Stomach (tissue), 9 donors: ENCODE measurements around the gene ATP5MC2. TPM values are rescaled to one million over a fixed set of nuclear protein-coding genes. Genes with fewer than 3 reads are reported as not detected.

Experiments used
- DNase-seq, 2 donors: peaks; one replicate each; pipeline versions ENCODE4 v3.0.0 to v3.0.0-alpha.2; 2013 to 2019
- H3K27ac ChIP-seq, 5 donors: fragments of 200-600 bp in 4 of 5; sonication (generic) in 4 of 5; one replicate each; pipeline ENCODE4 v1.5.1; 2013 to 2019; ENCODE audit warnings: mild to moderate bottlenecking in 1 of 5, moderate library complexity in 1 of 5
- H3K27me3 ChIP-seq, 3 donors: fragments of 200-600 bp; sonication (generic); one replicate each; pipeline ENCODE4 v1.5.1; 2017 to 2019; ENCODE audit warnings: mixed run types in 1 of 3
- H3K36me3 ChIP-seq, 4 donors: fragments of 200-600 bp; sonication (generic); 1 replicate in 3 of 4; 2 replicates in 1 of 4; pipeline ENCODE4 v1.5.1; 2016 to 2019
- H3K4me1 ChIP-seq, 4 donors: fragments of 200-600 bp; sonication (generic); one replicate each; pipeline ENCODE4 v1.5.1; 2016 to 2019
- H3K4me3 ChIP-seq, 4 donors: fragments of 200-600 bp; sonication (generic) in 3 of 4; one replicate each; pipeline ENCODE4 v1.5.1; 2016 to 2019; ENCODE audit warnings: mild to moderate bottlenecking in 1 of 4
- H3K9me3 ChIP-seq, 4 donors: fragments of 200-600 bp; sonication (generic); one replicate each; pipeline ENCODE4 v1.5.1; 2016 to 2019
- EP300 ChIP-seq: sonication (generic); formaldehyde crosslinking; IDR thresholded peaks from one replicate; pipeline ENCODE4 v1.6.1; 2017; ENCODE audit warnings: antibody characterized with exemption
- POLR2A ChIP-seq, 4 donors: fragments of 450-650 bp; IDR thresholded peaks; one replicate each; pipeline ENCODE4 v1.6.1; 2016; ENCODE audit warnings: antibody characterized with exemption in 4 of 4, control low read depth in 2 of 4, mild to moderate bottlenecking in 1 of 4, moderate library complexity in 1 of 4
- POLR2AphosphoS5 ChIP-seq, 3 donors: sonication (generic); formaldehyde crosslinking; IDR thresholded peaks; one replicate each; pipeline ENCODE4 v1.6.1; 2016; ENCODE audit warnings: antibody characterized with exemption in 3 of 3
- WGBS, 5 donors: extraction: QIAGEN DNeasy Blood & Tissue Kit in 3 of 5; methylation state at CpG; one replicate each; pipeline versions ENCODE4 v1.1.5 to v1.1.7; 2013 to 2018; 5-methylcytosine and 5-hydroxymethylcytosine counted together
- intact Hi-C: fragments of 100-400 bp; cut with DNase I; formaldehyde crosslinking; loops from one replicate; pipeline ENCODE4 v1.15.1; 2023; ENCODE audit warnings: low total_unique reads
- polyA plus RNA-seq, 3 donors: library from polyadenylated mRNA; stranded (reverse); fragments of 200-250 nt; gene quantifications; one replicate each; pipeline ENCODE4 v1.2.3, GENCODE V29; 2013
- total RNA-seq, 5 donors: library from RNA; depleted of rRNA; stranded (reverse); fragments of >200 nt; gene quantifications; one replicate each; pipeline versions ENCODE4 v1.1.0 to v1.2.3, GENCODE V29; 2014 to 2016
- TF ChIP-seq, protein P1 (sequence below), 7 experiments: fragments of 450-650 bp in 4 of 7; fragments of 200-600 bp in 3 of 7; sonication (generic) in 3 of 7; IDR thresholded peaks; one replicate each; pipeline ENCODE4 v1.5.1; 2016 to 2019; ENCODE audit warnings: antibody characterized with exemption in 7 of 7, control low read depth in 2 of 7, mild to moderate bottlenecking in 1 of 7
- donor health status: healthy with polysubstance abuse.
- donor health status: Bipolar disorder and iron deficiency.
- donor health status: healthy.

The ATP5MC2 gene
- total and polyA plus RNA-seq, 8 donors: 75.0 to 864 (median 254) TPM

- Histone ChIP-seq H3K27me3 (peaks cover 0 to 8% (median 7%) of the 10 kb centered on the region in 3 donors), H3K27ac (no peak overlapping the region), H3K4me3 (no peak overlapping the region), H3K36me3 (peaks cover 33 to 62% (median 60%) of the 10 kb centered on the region in 4 donors), H3K4me1 (peaks cover 0 to 5% (median 0%) of the 10 kb centered on the region in 4 donors), H3K9me3 (no peaks in the 10 kb centered on the region)
- 73 to 82% (median 73%) methylated on average over 7 to 8 of the region's 8 CpGs for WGBS, 5 donors
- TF ChIP-seq POLR2A (IDR thresholded peaks at IDR 0.05) (no peak), POLR2AphosphoS5 (IDR thresholded peaks at IDR 0.05) (no peak), EP300 (no peak)
- TF ChIP-seq, protein P1, sequence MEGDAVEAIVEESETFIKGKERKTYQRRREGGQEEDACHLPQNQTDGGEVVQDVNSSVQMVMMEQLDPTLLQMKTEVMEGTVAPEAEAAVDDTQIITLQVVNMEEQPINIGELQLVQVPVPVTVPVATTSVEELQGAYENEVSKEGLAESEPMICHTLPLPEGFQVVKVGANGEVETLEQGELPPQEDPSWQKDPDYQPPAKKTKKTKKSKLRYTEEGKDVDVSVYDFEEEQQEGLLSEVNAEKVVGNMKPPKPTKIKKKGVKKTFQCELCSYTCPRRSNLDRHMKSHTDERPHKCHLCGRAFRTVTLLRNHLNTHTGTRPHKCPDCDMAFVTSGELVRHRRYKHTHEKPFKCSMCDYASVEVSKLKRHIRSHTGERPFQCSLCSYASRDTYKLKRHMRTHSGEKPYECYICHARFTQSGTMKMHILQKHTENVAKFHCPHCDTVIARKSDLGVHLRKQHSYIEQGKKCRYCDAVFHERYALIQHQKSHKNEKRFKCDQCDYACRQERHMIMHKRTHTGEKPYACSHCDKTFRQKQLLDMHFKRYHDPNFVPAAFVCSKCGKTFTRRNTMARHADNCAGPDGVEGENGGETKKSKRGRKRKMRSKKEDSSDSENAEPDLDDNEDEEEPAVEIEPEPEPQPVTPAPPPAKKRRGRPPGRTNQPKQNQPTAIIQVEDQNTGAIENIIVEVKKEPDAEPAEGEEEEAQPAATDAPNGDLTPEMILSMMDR (IDR thresholded peaks at IDR 0.05): no peak
- intact Hi-C loops: no loop called here
- DNase-seq: peak in 1 of 2 donors; percentile 27
These were observed 36.3 kb upstream of the ATP5MC2 start for GRCh38 chr12:53712059-53712643.

- Histone ChIP-seq H3K36me3 (peaks cover 19 to 41% (median 39%) of the 10 kb centered on the region in 4 donors), H3K4me1 (peaks cover 0 to 5% (median 0%) of the 10 kb centered on the region in 4 donors), H3K4me3 (no peak overlapping the region), H3K27me3 (peaks cover 0 to 27% (median 11%) of the 10 kb centered on the region in 3 donors), H3K27ac (no peak overlapping the region), H3K9me3 (no peaks in the 10 kb centered on the region)
- TF ChIP-seq EP300 (no peak), POLR2AphosphoS5 (IDR thresholded peaks at IDR 0.05) (no peak), POLR2A (IDR thresholded peaks at IDR 0.05) (no peak)
- TF ChIP-seq, protein P1 (IDR thresholded peaks at IDR 0.05): no peak
- intact Hi-C loops: no loop called here
- WGBS, 5 donors: 24 to 43% (median 37%) methylated on average over 6 of the region's 6 CpGs
- no peak for DNase-seq
These were observed 34.2 kb upstream of the ATP5MC2 start for GRCh38 chr12:53710091-53710490.

GRCh38 chr12:53709671-53710070 lies 33.8 kb upstream of the ATP5MC2 start:
- H3K27me3 ChIP-seq: peaks cover 0 to 31% (median 15%) of the 10 kb centered on the region in 3 donors
- peaks cover 15 to 37% (median 35%) of the 10 kb centered on the region in 4 donors for H3K36me3 ChIP-seq
- TF ChIP-seq POLR2A (IDR thresholded peaks at IDR 0.05): no peak
- TF ChIP-seq POLR2AphosphoS5 (IDR thresholded peaks at IDR 0.05): no peak
- TF ChIP-seq EP300: no peak
- TF ChIP-seq, protein P1 (IDR thresholded peaks at IDR 0.05): no peak
- intact Hi-C loops: no loop called here
- no peak for DNase-seq
- H3K27ac ChIP-seq: no peak overlapping the region
- H3K9me3 ChIP-seq: no peaks in the 10 kb centered on the region
- H3K4me1 ChIP-seq: peaks cover 0 to 5% (median 0%) of the 10 kb centered on the region in 4 donors
- 28 to 50% (median 40%) methylated on average over 4 of the region's 4 CpGs for WGBS, 5 donors
- no peak overlapping the region for H3K4me3 ChIP-seq

- H3K27ac ChIP-seq: no peak overlapping the region
- TF ChIP-seq, protein P1 (IDR thresholded peaks at IDR 0.05): no peak
- TF ChIP-seq POLR2AphosphoS5 (IDR thresholded peaks at IDR 0.05): no peak
- no peak for TF ChIP-seq POLR2A (IDR thresholded peaks at IDR 0.05)
- no peak for TF ChIP-seq EP300
- H3K27me3 ChIP-seq: peaks cover 0 to 67% (median 39%) of the 10 kb centered on the region in 3 donors
- DNase-seq: no peak
- H3K4me1 ChIP-seq: peaks cover 0 to 11% (median 0%) of the 10 kb centered on the region in 4 donors
- no peaks in the 10 kb centered on the region for H3K9me3 ChIP-seq
- H3K36me3 ChIP-seq: peaks cover 0 to under 1% (median under 1%) of the 10 kb centered on the region in 4 donors
- 59 to 80% (median 67%) methylated on average over 1 of the region's 1 CpG for WGBS, 5 donors
- intact Hi-C loops: no loop called here
- no peak overlapping the region for H3K4me3 ChIP-seq
These were observed 30.2 kb upstream of the ATP5MC2 start for GRCh38 chr12:53706080-53706479.
